ENCODE measurements around the gene CTDNEP1. TPM values are rescaled to one million over a fixed set of nuclear protein-coding genes. Genes with fewer than 3 reads are reported as not detected.

CTDNEP1 gene
- total and polyA plus RNA-seq, 2 of the 4 experiments (the other 2 are of a cell fraction): 23.8 to 132 TPM

DNA sequence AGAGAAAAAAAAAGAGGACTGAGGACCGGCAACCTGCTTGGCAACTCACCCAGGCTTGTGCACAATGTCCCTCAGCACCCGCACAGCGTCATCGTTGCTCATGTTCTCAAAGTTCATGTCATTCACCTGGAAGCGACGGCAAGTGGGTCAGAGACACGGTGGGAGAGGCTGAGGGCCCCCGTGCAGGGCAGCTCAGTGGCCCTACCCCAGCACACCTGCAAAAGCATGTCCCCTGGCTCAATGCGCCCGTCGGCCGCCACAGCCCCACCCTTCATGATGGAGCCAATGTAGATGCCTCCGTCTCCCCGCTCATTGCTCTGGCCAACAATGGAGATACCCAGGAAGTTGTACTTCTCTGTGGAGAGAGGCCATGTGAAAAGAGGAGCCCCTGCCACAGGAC, 22.6 kb downstream of the CTDNEP1 start:
- Histone ChIP-seq H2AFZ (replicated peaks; ENCODE audit: low read length, poor library complexity) (no peak overlapping the region), H3K9me1 (ENCODE audit: insufficient read depth, low read length) (peaks cover 6% of the 10 kb centered on the region), H3K36me3 (ENCODE audit: control insufficient read depth, insufficient read depth, low read length) (peaks cover 60% of the 10 kb centered on the region), H2BK120ac (ENCODE audit: low read depth, low read length) (no peak overlapping the region), H3K27ac (ENCODE audit: insufficient read depth, low read length) (no peak overlapping the region), H3K79me1 (ENCODE audit: low read depth in 1 of 2, low read length in 2 of 2) (peaks cover 8 to 75% of the 10 kb centered on the region in 2 experiments; a peak in 3 of 4 replicates), H2AK5ac (ENCODE audit: low read depth, low read length) (no peak overlapping the region), H3K18ac (ENCODE audit: low read depth, low read length) (no peak overlapping the region), H3K4me1 (ENCODE audit: control insufficient read depth, insufficient read depth, low read length) (no peaks in the 10 kb centered on the region; the same call in 1 of the 2 replicates), H3K9me3 (ENCODE audit: control insufficient read depth, insufficient read depth, low read length) (no peaks in the 10 kb centered on the region), H2BK5ac (ENCODE audit: low read depth, low read length, poor library complexity, severe bottlenecking) (no peak overlapping the region), H2BK15ac (ENCODE audit: low read depth, low read length) (no peak overlapping the region), H2AK9ac (replicated peaks; ENCODE audit: low read depth, low read length, poor library complexity) (no peak overlapping the region), H3K56ac (ENCODE audit: extremely low read depth, insufficient read depth, low read length) (no peak overlapping the region), H3K14ac (replicated peaks; ENCODE audit: low read depth, low read length) (no peak overlapping the region), H3K27me3 (ENCODE audit: control insufficient read depth, insufficient read depth, low read length) (no peaks in the 10 kb centered on the region), H4K8ac (ENCODE audit: low read depth in 2 of 2, low read length in 2 of 2) (no peak overlapping the region), H4K20me1 (ENCODE audit: insufficient read depth, low read length) (peaks cover 28% of the 10 kb centered on the region), H3K4me3 (ENCODE audit: insufficient read depth, low read depth, low read length) (no peak overlapping the region), H3K4me2 (ENCODE audit: low read depth, low read length) (no peak overlapping the region), H3K23ac (ENCODE audit: low read depth, low read length) (no peak overlapping the region), H4K91ac (ENCODE audit: insufficient read depth, low read depth, low read length) (no peak overlapping the region), H2BK20ac (ENCODE audit: low read depth, low read length) (no peak overlapping the region), H4K5ac (ENCODE audit: low read depth, low read length) (no peak overlapping the region), H3K9ac (ENCODE audit: low read depth, low read length) (no peak overlapping the region), H3K4ac (ENCODE audit: low read depth, low read length) (no peak overlapping the region)
- intact Hi-C loops (cut with micrococcal nuclease): no loop called here
- DNase-seq: no peak
- dilution Hi-C loops (cut with HindIII; ENCODE audit: low sequenced_read_pairs, unreplicated experiment): no loop called here
- in situ Hi-C loops (cut with MboI; ENCODE audit: low sequenced_read_pairs): loop anchor here (25.0 kb wide), 1 partner anchor 933 kb away; the partner anchor contains the start of genes PER1 and VAMP2
- no peak for TF ChIP-seq MAFK (IDR thresholded peaks at IDR 0.05; ENCODE audit: low read depth, low read length)
- TF ChIP-seq RCOR1 (IDR thresholded peaks at IDR 0.05; ENCODE audit: insufficient replicate concordance, low read length): no peak
- TF ChIP-seq RAD21 (IDR thresholded peaks at IDR 0.05; ENCODE audit: low read length): no peak
- no peak for TF ChIP-seq FOS (IDR thresholded peaks at IDR 0.05; ENCODE audit: low read depth, low read length)
- no peak for TF ChIP-seq MAZ (IDR thresholded peaks at IDR 0.05; ENCODE audit: borderline replicate concordance, low read depth, low read length)
- TF ChIP-seq CHD1 (IDR thresholded peaks at IDR 0.05; ENCODE audit: low read depth, low read length): no peak
- no peak for TF ChIP-seq POLR2A (IDR thresholded peaks at IDR 0.05; ENCODE audit: low read depth, low read length)
- no peak for TF ChIP-seq NFE2L2 (IDR thresholded peaks at IDR 0.05; ENCODE audit: low read depth, low read length)
- no peak for TF ChIP-seq SMC3 (IDR thresholded peaks at IDR 0.05; ENCODE audit: low read depth, low read length)
- TF ChIP-seq, protein P1, sequence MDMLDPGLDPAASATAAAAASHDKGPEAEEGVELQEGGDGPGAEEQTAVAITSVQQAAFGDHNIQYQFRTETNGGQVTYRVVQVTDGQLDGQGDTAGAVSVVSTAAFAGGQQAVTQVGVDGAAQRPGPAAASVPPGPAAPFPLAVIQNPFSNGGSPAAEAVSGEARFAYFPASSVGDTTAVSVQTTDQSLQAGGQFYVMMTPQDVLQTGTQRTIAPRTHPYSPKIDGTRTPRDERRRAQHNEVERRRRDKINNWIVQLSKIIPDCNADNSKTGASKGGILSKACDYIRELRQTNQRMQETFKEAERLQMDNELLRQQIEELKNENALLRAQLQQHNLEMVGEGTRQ (IDR thresholded peaks at IDR 0.05; ENCODE audit: low read depth, low read length): no peak
- TF ChIP-seq, protein P2, sequence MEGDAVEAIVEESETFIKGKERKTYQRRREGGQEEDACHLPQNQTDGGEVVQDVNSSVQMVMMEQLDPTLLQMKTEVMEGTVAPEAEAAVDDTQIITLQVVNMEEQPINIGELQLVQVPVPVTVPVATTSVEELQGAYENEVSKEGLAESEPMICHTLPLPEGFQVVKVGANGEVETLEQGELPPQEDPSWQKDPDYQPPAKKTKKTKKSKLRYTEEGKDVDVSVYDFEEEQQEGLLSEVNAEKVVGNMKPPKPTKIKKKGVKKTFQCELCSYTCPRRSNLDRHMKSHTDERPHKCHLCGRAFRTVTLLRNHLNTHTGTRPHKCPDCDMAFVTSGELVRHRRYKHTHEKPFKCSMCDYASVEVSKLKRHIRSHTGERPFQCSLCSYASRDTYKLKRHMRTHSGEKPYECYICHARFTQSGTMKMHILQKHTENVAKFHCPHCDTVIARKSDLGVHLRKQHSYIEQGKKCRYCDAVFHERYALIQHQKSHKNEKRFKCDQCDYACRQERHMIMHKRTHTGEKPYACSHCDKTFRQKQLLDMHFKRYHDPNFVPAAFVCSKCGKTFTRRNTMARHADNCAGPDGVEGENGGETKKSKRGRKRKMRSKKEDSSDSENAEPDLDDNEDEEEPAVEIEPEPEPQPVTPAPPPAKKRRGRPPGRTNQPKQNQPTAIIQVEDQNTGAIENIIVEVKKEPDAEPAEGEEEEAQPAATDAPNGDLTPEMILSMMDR (conservative IDR thresholded peaks at IDR 0.05; ENCODE audit: low read depth, low read length): no peak
- WGBS, 2 experiments (ENCODE audit: extremely low coverage in 2 of 2, insufficient read length in 1 of 2): 100% methylated on average over 7 of the region's 14 CpGs; no CpG with 5 or more reads in 1 of the 2 experiments
- ChIA-PET CTCF (no interaction called here), POLR2A (ENCODE audit: unreplicated experiment) (interaction anchor here (1.3 kb wide), 1 partner anchor 10 kb away, joined by 4 read pairs; the partner anchor contains the start of genes ACADVL and DLG4)
- BruUV-seq (replicated peaks): no TSS peak
- no peak for ATAC-seq (ENCODE audit: low read depth)
